OCI-LY3 (cell line): ENCODE results near the gene SLIT1.

Experiments used
- CTCF ChIP-seq: fragments of 200-600, 300-600 bp; sonication (generic); IDR thresholded peaks from 2 replicates; pipeline ENCODE4 v1.5.1; 2014; ENCODE audit warnings: antibody characterized with exemption, low read length, low read depth
- EZH2phosphoT487 ChIP-seq: fragments of 200-600 bp; shearing (Covaris generic); IDR thresholded peaks from 2 replicates; pipeline ENCODE4 v1.6.1; 2018; ENCODE audit warnings: antibody characterized with exemption, mixed run types, low read depth

DNA sequence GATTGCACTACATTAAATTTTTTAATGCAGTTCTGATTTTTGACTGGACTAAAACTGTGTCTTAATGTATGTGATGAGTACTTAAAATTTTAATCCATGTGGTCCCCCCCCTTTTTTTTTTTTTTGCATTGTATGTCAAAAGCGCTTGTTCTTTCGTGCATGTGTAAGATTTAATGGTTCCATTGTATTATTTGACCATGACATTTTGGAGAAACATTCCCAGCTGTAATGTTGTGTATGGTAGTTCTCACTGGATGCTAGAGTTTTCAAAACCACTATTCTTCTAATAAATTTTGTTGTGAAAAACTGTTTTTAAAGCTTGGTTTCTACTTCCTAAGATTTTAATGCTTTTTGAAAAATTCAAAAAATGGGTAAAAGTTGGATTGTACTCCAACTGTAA, 221.6 kb downstream of the SLIT1 start:
- TF ChIP-seq CTCF (no peak), EZH2phosphoT487 (no peak)
